NCI-H2107 treated with DMSO at 0.1 percent for 48 hours (cell line): ENCODE results near the gene LENG8.
A peak's percentile ranks its signal among the peaks of the same experiment; 100 is the strongest.
"Not testable (repeated sequence)": the region's sequence is repeated elsewhere in the genome, so short reads cannot be mapped to it uniquely, and the experiment has no call there.

Experiments used
- DNase-seq: peaks from one replicate; lab custom pipeline; 2025; ENCODE audit not compliant: unreplicated experiment; lab: John Stamatoyannopoulos, UW

The LENG8 gene

DNA sequence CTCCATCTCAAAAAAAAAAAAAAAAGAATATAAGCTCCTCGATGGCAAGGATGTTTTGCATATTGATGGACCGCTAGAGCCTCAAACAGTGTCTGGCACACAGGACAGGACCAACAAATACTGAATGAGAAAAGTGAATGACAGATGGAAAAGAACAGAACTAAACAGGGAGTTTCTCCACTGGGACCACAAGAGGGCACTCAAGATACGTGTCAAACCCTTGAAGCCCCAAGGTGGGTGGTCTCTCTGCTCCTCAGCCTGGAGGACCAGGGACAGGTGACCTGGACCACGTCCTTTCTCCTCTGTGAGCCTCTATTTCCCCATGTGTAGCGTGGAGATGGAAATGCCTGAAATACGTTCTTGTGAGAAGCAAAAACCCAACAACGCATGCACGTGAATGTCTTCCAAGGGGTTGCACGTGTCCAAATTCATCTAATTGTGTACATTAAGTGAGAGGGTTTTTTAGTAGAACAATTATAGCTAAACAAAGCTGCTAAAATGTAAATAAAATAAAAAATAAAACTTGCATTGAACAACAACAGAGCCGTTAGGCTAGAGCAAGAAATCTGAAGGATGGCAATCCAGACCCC is 29.8 kb downstream of the LENG8 start:
- DNase-seq: peak; percentile 3

DNA sequence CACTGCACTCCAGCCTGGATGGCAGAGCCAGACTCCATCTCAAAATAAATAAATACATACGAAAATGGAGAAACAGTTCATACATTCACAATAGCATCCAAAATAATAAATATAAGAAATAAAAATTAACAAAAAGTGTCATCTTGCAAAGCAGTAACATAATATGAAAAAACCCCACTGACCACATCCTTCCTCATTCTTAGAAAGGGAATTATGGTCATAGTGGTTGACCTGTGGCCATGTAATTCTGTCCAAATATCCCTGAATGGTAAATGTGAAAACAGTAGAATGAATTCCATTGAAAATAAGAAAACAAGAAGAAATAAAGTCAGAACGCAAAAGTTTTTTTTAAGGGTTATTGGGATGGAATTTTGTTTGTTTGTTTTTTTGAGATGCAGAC is 31.1 kb downstream of the LENG8 start:
- DNase-seq: no peak

DNA sequence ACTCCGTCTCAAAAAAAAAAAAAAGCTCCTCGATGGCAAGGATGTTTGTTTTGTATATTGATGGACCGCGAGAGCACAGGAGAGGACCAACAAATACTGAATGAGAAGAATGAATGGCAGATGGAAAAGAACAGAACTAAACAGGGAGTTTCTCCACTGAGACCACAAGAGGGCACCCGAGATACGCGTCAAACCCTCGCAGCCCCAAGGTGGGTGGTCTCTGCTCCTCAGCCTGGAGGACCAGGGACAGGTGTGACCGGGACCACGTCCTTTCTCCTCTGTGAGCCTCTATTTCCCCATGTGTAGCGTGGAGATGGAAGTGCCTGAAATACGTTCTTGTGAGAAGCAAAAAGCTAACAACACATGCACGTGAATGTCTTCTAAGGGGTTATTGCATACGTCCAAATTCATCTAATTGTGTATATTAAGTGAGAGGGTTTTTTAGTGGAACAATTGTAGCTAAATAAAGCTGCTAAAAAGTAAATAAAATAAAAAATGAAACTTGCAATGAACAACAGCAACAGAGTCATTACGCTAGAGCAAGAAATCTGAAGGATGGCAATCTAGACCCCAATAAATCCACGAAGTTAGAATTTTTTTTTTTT is 32.4 kb downstream of the LENG8 start:
- peak; percentile 14 for DNase-seq

DNA sequence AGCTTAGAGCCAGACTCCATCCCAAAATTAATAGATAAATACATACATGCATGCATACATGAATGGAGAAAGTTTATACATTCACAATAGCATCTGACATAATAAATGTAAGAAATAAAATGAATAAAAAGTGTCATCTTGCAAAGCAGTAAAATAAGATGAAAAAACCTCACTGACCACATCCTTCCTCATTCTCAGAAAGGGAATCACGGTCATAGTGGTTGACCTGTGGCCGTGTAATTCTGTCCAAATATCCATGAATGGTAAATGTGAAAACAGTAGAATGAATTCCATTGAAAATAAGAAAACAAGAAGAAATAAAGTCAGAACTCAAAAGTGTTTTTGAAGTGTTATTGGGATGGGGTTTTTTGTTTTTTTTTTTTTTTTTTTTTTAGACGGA is 33.9 kb downstream of the LENG8 start:
- no peak for DNase-seq

DNA sequence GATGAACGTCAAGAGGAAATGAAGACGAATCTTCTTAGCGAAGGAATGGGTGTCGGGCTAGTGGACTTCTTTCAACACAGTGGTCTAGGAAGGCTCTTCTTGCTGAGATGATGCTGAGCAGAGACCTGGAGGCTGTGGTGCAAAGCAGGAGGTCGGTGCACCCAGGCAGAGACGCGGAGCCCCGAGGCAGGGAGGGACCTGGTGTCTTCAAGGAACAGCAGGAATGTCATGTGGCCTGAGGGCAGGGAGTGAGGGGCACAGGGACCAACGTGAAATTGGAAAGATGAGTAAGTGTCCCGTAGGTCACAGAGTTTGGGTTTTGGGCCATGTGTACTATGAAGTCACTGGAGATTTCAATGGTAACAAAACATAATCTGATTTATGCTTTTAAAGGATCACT is 35.5 kb downstream of the LENG8 start:
- no peak for DNase-seq

DNA sequence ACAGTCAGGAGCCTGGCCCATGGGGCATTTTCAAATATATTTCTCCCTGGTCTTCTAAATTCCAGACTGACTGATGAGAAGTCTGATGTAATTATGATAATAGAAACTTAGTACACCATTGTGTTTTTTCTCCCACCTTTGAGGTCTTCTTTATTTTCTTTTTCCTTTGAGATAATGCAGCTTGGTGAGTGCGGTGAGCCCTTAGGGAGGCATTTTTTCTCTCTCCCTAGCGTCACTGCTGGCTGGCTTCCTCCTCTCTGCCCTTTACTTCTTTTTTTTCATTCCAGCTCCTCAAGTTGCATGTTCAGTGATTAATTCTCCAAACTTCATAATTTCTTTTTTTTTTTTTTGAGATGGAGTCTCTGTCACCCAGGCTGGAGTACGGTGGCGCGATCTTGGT is 36.9 kb downstream of the LENG8 start:
- DNase-seq: no peak

DNA sequence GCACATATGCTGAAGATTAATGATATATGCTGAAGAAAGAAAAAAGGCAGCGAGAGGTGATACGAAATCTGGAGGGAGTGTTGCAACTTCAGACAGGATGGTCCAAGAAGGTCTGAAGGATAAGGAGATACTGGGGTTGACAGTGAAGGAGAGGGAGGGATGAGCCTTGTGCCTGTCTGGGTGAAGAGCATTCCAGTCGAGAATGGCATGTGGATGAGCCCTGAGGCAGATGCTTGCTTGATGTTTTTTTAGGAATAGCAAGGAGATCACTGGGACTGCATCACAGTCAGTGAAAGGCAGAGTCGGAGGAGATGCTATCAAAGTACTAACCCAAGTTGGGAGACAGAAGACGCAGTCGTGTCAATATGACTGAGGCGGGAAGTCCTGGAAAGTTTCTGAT is 40.3 kb downstream of the LENG8 start:
- no peak for DNase-seq

DNA sequence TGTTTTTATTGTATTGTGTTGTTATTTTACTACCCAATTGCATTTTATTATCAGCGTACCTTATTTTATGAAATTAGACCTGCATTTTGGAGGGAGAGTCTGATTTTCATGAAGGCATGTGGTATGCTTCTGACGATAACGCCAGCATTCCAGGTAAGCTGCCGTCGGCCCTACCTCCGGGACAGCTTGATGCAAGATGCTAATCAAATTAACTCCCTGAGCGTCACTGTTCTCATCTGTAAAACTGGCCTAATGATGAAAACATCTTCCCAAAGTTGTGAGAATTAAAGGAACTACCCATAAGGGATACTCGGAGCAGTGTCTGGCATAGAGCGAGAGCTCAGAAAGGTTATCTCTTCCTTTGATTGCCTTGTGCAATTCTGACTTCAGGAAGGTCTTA is 40.8 kb downstream of the LENG8 start:
- DNase-seq: no peak

DNA sequence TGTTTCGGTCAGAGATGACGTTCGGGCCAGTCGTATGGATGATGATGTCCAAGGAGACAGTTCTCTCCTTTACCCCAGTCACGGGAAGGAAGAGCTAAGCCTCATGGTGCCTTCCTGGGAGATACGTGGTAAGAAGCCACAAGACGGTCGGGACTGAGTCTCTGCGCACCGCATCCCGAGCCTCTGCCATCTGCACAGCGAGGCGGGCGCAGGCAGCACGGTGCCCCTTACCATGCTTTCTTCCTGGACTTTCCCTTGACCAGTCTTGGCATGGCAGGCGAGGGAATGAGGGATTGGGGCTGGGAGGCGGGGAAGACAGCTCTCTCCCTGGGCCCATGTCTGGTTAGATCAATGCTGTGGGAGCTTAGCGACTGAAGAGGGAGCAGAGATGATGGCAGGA is 43.6 kb downstream of the LENG8 start:
- no peak for DNase-seq

DNA sequence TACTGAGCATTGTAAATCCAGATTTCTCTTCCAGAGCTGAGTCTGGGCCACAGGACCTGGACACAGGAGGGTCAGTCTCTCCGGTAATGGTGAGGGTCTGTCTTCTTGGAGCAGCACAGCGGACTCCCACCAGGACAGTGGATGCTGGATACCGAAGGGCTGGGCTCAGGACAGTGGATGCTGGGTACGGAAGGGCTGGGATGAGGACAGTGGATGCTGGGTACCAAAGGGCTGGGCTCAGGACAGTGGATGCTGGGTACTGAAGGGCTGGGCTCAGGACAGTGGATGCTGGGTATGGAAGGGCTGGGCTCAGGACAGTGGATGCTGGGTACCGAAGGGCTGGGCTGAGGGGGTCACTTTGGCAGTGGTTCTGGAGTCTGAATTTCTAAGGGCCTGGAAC is 44.1 kb downstream of the LENG8 start:
- DNase-seq: not testable (repeated sequence)

DNA sequence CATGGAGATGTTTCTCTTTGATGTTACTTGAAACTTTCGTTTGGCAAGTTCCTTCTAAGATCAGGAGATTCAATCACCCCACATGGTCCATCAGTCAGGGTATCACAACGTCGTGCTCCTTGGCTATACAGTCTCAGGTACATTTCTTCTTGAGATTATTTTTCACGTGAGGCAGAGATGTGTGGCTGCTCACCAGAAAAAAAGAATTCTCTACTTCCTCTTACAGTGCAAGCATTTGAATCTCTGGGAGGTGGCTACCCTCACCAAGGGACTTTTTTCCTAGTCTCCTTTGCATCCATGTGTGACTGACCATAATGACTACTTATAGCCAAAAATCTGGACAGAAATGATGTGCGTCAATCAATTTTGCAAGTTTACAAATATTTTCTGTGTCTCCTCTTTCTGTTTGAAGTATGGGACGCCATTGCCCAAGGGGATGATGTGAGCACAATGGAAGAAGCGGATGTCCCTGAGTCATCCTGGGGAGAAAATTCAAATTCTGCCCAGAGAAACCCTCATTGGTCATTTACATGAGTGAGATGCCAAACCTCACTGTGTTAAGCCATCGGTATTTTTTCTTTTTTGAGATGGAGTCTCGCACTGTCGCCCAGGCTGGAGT is 45.1 kb downstream of the LENG8 start:
- no peak for DNase-seq

DNA sequence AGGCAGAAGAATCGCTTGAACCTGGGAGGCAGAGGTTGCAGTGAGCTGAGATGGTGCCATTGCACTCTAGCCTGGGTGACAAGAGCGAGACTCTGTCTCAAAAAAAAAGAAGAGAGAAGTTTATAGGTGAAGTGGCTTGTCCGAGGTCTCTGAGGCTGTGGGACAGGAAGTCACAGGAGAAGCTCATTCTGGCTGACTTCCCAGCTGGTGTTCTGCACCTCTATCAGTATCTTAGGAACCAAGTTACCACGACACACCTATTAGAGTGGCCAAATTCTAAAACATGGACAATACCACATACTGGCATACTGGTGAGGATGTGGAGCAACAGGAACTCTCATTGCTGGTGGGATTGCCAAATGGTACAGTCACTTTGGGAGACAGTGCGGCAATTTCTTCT is 46.3 kb downstream of the LENG8 start:
- DNase-seq: not testable (repeated sequence)

DNA sequence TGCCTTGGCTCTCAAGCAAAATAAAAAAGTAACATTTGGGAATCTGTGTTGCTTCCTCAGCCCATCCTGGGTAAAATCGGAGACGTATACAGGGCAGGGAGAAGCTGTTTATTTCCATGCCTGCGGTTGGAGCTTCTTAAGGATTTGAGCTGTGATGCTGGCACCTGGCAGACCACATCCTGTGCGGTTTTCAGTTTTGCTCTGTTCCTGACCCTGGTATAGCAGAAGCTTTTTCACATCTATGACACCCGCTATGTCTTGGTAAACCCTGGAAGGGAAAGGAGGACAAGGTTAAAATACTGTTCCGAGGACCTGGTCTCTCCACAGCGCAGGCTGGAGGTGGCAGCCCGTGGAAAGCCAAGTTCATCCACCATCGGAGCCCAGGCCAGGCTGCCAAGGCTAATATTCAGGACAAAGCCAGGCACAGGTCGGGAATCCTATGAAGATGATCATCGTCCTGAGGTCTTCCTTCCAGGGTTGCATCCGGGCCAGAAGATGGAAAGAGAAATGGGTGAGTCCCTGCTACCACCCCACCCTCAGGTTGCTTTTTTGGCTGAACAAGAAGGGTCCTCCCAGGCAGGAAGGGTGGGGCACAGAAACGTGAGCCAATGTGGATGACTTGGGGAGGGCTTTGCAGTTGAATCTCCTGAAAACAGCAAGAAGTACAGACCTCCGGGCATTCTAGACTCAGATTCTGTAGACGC is 48.9 kb downstream of the LENG8 start:
- not testable (repeated sequence) for DNase-seq

DNA sequence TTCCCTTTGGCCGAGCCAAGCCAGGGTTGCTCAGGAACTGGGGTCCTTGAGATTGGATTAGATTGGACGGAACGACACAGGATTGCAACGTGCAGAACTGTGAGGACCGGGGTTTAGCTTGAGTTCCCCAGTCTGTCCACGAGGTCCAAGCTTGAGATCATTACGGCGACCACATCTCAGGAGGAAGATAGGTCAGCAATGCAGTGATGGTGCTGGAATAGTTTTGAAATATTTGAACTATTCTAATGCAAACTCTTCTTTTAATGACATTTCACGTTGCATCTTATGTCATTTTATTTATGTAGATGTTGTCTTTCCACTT is 49.4 kb downstream of the LENG8 start:
- DNase-seq: not testable (repeated sequence)

DNA sequence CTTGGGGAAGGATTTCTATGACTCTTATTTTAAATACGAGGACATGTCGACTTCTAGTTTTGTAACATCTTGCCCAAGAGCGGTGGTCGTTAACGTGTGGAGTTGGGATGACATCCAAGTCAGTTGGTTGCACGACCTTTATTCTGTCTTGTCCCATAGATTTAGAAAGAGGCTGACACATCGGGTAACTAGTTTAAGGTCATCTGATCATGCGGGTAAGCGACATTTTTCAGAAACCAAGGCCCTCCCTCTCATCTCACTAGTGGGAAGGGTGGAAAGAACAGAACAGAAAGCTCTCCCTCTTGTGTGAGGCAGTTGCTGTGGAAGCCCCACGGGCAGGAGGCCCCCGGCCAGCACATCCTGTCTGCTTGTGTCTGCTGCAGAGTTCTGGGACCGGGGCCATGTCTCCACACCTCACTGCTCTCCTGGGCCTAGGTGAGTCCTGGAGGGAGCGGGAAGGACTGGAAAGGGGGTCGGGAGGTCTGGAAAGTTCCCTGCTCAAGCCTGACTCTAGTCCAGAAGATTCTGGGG is 53.6 kb downstream of the LENG8 start, which contains the start of gene LAIR2:
LAIR2 (plus strand) TSS at position 314 of the 531 bp plus-strand sequence; CDS start at position 402, 88 bp downstream.
- no peak for DNase-seq

DNA sequence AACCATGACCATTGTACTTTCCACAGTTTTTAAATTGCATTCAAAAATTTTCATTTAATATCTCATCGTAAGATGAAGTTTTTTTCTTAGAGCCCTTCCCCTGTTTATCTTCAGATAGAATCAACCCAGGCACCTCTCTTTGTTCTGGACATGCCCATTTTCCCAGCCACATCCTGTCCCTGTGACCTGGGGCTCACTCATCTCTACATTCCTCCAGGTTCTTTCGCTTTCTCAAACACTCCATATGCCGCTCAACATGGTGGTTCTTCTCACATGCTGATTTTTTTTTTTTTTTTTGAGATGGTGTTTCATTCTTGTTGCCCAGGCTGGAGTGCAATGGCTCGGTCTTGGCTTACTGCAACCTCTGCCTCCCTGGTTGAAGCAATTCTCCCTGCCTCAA is 56.5 kb downstream of the LENG8 start:
- not testable (repeated sequence) for DNase-seq

DNA sequence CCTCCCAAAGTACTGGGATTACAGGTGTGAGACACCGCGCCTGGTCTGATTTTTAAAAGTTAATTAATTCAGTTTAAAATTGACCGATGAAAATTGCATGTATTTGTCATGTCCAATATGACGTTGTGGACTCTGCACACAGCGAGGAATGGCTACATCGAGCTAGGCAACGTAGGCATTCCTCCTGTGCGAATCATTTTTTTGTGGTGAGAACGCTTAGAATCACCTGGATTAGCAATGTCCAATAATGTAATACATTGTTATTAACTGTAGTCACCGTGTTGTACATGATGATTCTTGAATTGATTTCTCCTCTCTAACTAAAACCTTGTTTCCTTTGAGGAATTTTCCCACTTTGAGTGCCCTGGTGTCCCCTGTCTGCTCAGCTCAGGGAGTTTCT is 57.1 kb downstream of the LENG8 start:
- DNase-seq: no peak

DNA sequence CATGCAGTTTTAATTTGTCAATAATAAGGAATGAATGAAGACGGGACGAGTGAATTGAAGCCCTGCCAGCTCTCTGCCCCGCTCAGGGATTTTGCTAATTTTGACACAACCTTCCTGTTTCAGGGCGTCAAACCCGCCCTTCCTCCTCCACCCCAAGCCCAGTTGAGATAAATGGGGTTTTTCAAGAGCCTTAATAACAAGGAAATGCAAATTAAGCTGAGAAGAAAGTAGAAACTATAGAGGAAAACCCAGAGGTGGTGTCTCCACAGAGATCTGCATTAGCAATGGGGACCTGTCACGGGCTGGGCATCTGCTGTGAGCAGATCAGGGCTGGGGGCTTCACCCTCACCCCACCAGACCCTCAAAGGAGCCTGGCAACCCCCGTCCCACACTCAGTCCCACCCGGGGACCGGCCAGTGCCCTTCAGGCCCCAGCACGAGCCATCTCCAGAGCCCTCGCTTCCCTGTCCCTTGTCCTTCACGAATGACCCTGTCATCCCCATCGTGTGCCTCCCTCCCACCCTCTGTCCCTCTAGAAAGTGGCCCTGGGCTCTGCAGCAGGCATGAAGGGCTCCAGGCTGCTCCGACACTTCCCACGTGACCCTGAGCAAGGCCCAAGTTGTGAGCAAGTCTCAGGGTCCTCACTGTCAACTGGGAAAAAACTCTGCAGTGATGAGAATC is 58.2 kb downstream of the LENG8 start:
- DNase-seq: not testable (repeated sequence)

DNA sequence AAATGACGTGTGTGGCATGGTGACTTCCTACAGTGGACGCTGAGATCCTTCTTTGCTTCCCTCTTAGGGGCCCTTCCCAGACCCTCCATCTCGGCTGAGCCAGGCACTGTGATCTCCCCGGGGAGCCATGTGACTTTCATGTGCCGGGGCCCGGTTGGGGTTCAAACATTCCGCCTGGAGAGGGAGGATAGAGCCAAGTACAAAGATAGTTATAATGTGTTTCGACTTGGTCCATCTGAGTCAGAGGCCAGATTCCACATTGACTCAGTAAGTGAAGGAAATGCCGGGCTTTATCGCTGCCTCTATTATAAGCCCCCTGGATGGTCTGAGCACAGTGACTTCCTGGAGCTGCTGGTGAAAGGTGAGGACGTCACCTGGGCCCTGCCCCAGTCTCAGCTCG is 58.8 kb downstream of the LENG8 start:
- no peak for DNase-seq

DNA sequence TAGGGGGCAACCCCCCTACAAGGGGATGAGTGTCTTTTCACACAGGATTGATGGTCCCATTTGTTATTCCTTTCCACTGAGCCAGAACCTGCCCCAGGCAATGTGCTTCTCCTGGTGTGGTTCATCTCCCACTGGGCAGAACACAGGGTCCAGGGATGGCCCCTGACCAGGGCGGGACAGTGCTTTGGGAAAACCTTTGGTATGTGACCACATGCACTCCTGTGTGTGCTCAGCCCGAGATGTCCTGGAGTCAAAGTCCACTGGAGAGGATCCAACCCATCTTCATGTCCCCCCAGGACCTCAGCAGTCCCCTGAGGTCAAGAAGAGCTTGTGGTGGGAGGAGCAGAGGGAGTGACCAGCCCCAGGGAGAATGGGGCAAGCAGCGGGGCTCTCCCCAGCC is 59.5 kb downstream of the LENG8 start:
- DNase-seq: not testable (repeated sequence)

DNA sequence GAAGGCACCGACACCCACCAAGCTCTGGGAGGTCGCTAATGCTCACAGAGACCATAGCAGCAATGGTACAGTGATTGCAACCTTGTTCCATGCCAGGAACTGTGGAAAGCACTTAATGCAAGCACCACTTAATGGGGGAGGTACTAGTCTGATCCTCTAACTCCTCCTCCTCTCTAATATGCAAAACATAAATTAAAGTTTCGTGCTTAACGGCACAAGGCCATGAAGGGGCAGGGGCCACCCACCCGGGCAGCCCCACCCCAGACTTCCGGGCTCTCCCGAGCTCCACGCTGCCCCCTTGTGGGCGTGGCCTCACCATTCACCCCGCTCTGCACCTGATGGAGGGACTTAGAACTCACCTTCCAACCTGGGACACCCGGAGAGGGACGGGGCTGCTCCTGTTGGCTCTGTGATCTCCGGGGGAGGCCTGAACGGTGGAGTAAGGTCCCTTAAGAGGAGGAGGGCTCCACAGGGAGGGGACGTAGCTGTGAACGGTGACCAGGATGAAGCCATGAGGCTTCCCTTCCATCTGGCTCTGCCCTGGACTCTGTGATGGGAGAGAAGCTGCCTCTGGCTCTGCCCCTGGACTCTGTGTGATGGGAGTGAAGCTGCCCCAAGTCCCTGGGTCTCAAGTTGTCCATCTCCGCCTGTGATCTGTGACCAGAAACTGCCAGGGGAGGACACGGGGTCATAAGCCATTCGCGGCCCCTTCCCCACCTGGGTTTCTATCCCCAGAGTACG is 60.4 kb downstream of the LENG8 start:
- DNase-seq: not testable (repeated sequence)
